CD14-positive monocyte (primary cell): Measurements from ENCODE around the gene PPP6R3. TPM values are rescaled to one million over a fixed set of nuclear protein-coding genes. Genes with fewer than 3 reads are reported as not detected.

ENCODE experiments used
- DNase-seq, 3 donors: peaks; one replicate each; pipeline ENCODE4 v3.0.0-alpha.2; 2011 to 2022
- H2AFZ ChIP-seq: 2 replicates; pipeline ENCODE4 v1.6.0; 2012; ENCODE audit warnings: mild to moderate bottlenecking, low read depth, low read length, inconsistent platforms; ENCODE audit not compliant: insufficient read depth, poor library complexity, severe bottlenecking
- H3K27ac ChIP-seq, 2 donors: 1 replicate in 1 of 2; 2 replicates in 1 of 2; pipeline ENCODE4 v1.5.1; 2012 to 2013; ENCODE audit warnings: low read length in 2 of 2, control low read depth in 1 of 2, inconsistent platforms in 1 of 2, low read depth in 1 of 2, mild to moderate bottlenecking in 1 of 2
- H3K27me3 ChIP-seq, 2 donors: one replicate each; pipeline versions ENCODE4 v1.6.0 to v1.6.1; 2011 to 2013; ENCODE audit warnings: low read length in 2 of 2; ENCODE audit not compliant: control insufficient read depth in 2 of 2, insufficient read depth in 2 of 2
- H3K36me3 ChIP-seq, 2 donors: replicated peaks in 1 of 2; 1 replicate in 1 of 2; 2 replicates in 1 of 2; pipeline versions ENCODE4 v1.5.1 to v1.6.1; 2012 to 2013; ENCODE audit warnings: low read length in 2 of 2, control low read depth in 1 of 2, inconsistent platforms in 1 of 2, mild to moderate bottlenecking in 1 of 2; ENCODE audit not compliant: insufficient read depth in 2 of 2, control insufficient read depth in 1 of 2
- H3K4me1 ChIP-seq, 2 donors: 1 replicate in 1 of 2; 2 replicates in 1 of 2; pipeline versions ENCODE4 v1.5.1 to v1.6.1; 2012 to 2013; ENCODE audit warnings: low read length in 2 of 2, control low read depth in 1 of 2, inconsistent platforms in 1 of 2, mild to moderate bottlenecking in 1 of 2, moderate library complexity in 1 of 2; ENCODE audit not compliant: insufficient read depth in 2 of 2, control insufficient read depth in 1 of 2
- H3K4me2 ChIP-seq: replicated peaks from 2 replicates; pipeline ENCODE3; 2012; ENCODE audit warnings: low read length, moderate library complexity, mild to moderate bottlenecking; ENCODE audit not compliant: poor library complexity, severe bottlenecking; ENCODE audit errors: extremely low read depth
- H3K4me3 ChIP-seq, 3 experiments: fragments of 200-600 bp in 1 of 3; sonication (generic) in 1 of 3; replicated peaks in 1 of 3; 1 replicate in 2 of 3; 2 replicates in 1 of 3; pipeline ENCODE4 v1.5.1; 2011 to 2013; ENCODE audit warnings: low read length in 3 of 3, mild to moderate bottlenecking in 3 of 3, control low read depth in 2 of 3, low read depth in 2 of 3, inconsistent platforms in 1 of 3, moderate library complexity in 1 of 3
- H3K79me2 ChIP-seq: 2 replicates; pipeline ENCODE4 v1.6.0; 2012; ENCODE audit warnings: mild to moderate bottlenecking, control low read depth, inconsistent platforms, low read length, moderate library complexity; ENCODE audit not compliant: insufficient read depth
- H3K9ac ChIP-seq: 2 replicates; pipeline ENCODE4 v1.6.0; 2017; ENCODE audit warnings: low read length, mild to moderate bottlenecking; ENCODE audit not compliant: insufficient read depth, poor library complexity, severe bottlenecking
- H3K9me3 ChIP-seq, 2 donors: replicated peaks in 1 of 2; 1 replicate in 1 of 2; 2 replicates in 1 of 2; pipeline versions ENCODE4 v1.5.1 to v1.6.1; 2012 to 2013; ENCODE audit warnings: low read length in 2 of 2, control low read depth in 1 of 2; ENCODE audit not compliant: control insufficient read depth in 1 of 2, insufficient read depth in 1 of 2
- H4K20me1 ChIP-seq: 2 replicates; pipeline ENCODE4 v1.6.0; 2012; ENCODE audit warnings: mild to moderate bottlenecking, low read length, control low read depth, moderate library complexity; ENCODE audit not compliant: insufficient read depth
- H3K27ac Mint-ChIP-seq, 7 donors: one replicate each; pipeline ENCODE4 v1.8.0; 2020; ENCODE audit warnings: mild to moderate bottlenecking in 7 of 7, mixed read lengths in 7 of 7, moderate library complexity in 6 of 7, inconsistent platforms in 2 of 7
- H3K27me3 Mint-ChIP-seq, 3 donors: one replicate each; pipeline ENCODE4 v1.8.0; 2021 to 2022; ENCODE audit warnings: low read depth in 3 of 3, mild to moderate bottlenecking in 3 of 3, mixed read lengths in 3 of 3, moderate library complexity in 3 of 3, inconsistent platforms in 1 of 3
- H3K36me3 Mint-ChIP-seq, 2 donors: one replicate each; pipeline ENCODE4 v1.8.0; 2020; ENCODE audit warnings: mixed read lengths in 2 of 2, inconsistent platforms in 1 of 2, mild to moderate bottlenecking in 1 of 2
- H3K4me1 Mint-ChIP-seq: one replicate; pipeline ENCODE4 v1.8.0; 2020; ENCODE audit warnings: mild to moderate bottlenecking, mixed read lengths
- H3K4me3 Mint-ChIP-seq, 2 donors: one replicate each; pipeline ENCODE4 v1.8.0; 2020; ENCODE audit warnings: mild to moderate bottlenecking in 2 of 2, mixed read lengths in 2 of 2, moderate library complexity in 1 of 2
- H3K9me3 Mint-ChIP-seq, 7 donors: one replicate each; pipeline ENCODE4 v1.8.0; 2020 to 2022; ENCODE audit warnings: mixed read lengths in 7 of 7, mild to moderate bottlenecking in 6 of 7, moderate library complexity in 6 of 7, inconsistent platforms in 2 of 7
- WGBS: methylation state at CpG from one replicate; pipeline ENCODE4 v1.1.5; 2013; ENCODE audit warnings: missing lambda C conversion rate; ENCODE audit not compliant: insufficient coverage; 5-methylcytosine and 5-hydroxymethylcytosine counted together
- intact Hi-C, 2 donors: fragments of 100-400 bp; cut with micrococcal nuclease; formaldehyde crosslinking; loops; one replicate each; pipeline versions ENCODE4 v1.15.0 to v1.15.1; 2023
- polyA plus RNA-seq, 3 donors: library from polyadenylated mRNA; depleted of rRNA in 1 of 3; unstranded in 2 of 3; stranded (reverse) in 1 of 3; fragments of 300-500 nt in 2 of 3; fragments of >200 nt in 1 of 3; fragmentation: Illumina TruSeq in 2 of 3; gene quantifications; 1 replicate in 2 of 3; 2 replicates in 1 of 3; pipeline ENCODE4 v1.2.3, GENCODE V29; 2012 to 2021
- TF ChIP-seq, protein P1 (sequence below): fragments of 200-600 bp; IDR thresholded peaks from one replicate; pipeline ENCODE4 v1.8.0; 2022; ENCODE audit warnings: antibody characterized with exemption, mild to moderate bottlenecking

Gene PPP6R3
- polyA plus RNA-seq, 3 donors: 22.9 to 39.4 (median 38.1) TPM

DNA sequence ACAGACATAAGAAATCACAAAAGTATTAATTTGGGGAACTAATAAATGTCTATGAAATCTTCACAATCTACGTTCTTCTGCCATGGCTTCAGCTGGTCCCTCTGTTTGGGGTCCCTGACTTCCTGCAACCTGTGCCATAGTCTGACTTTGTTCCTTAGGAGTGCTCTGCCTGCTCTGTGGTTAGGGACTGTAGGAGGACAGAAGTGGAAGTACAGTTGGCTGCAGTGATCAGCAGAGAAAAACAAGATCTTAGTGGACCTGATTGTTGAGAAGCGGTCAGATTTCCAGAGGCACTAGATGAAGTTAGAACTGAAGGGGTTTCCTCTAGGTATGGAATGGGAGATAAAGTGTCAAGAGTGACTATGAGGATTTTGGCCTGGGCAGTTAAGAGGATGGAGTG is 80.6 kb downstream of the PPP6R3 start:
- H3K27ac ChIP-seq: peak overlapping the region in 1 of 2 donors; percentile 42
- H3K9me3 Mint-ChIP-seq: no peaks in the 10 kb centered on the region
- DNase-seq: no peak
- H3K36me3 ChIP-seq: peaks cover 54 to 98% of the 10 kb centered on the region in 2 donors
- H3K4me2 ChIP-seq: no peak overlapping the region
- no peaks in the 10 kb centered on the region for H3K27me3 Mint-ChIP-seq
- no peaks in the 10 kb centered on the region for H3K9me3 ChIP-seq
- no peaks in the 10 kb centered on the region for H3K27me3 ChIP-seq
- H3K36me3 Mint-ChIP-seq: peaks cover 77 to 93% of the 10 kb centered on the region in 2 donors
- H3K4me3 ChIP-seq: no peak overlapping the region
- WGBS: 100% methylated on average over 1 of the region's 2 CpGs
- H2AFZ ChIP-seq: no peak overlapping the region
- peak overlapping the region in 2 of 7 donors; percentile 75 to 77 for H3K27ac Mint-ChIP-seq
- intact Hi-C loops: no loop called here
- no peak overlapping the region for H3K9ac ChIP-seq
- H3K4me3 Mint-ChIP-seq: no peak overlapping the region
- peaks cover 3 to 6% of the 10 kb centered on the region in 2 donors for H3K4me1 ChIP-seq
- TF ChIP-seq, protein P1, sequence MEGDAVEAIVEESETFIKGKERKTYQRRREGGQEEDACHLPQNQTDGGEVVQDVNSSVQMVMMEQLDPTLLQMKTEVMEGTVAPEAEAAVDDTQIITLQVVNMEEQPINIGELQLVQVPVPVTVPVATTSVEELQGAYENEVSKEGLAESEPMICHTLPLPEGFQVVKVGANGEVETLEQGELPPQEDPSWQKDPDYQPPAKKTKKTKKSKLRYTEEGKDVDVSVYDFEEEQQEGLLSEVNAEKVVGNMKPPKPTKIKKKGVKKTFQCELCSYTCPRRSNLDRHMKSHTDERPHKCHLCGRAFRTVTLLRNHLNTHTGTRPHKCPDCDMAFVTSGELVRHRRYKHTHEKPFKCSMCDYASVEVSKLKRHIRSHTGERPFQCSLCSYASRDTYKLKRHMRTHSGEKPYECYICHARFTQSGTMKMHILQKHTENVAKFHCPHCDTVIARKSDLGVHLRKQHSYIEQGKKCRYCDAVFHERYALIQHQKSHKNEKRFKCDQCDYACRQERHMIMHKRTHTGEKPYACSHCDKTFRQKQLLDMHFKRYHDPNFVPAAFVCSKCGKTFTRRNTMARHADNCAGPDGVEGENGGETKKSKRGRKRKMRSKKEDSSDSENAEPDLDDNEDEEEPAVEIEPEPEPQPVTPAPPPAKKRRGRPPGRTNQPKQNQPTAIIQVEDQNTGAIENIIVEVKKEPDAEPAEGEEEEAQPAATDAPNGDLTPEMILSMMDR: no peak
- peaks cover 83% of the 10 kb centered on the region for H3K79me2 ChIP-seq
- H4K20me1 ChIP-seq: peaks cover 95% of the 10 kb centered on the region
- H3K4me1 Mint-ChIP-seq: peaks cover 17% of the 10 kb centered on the region

DNA sequence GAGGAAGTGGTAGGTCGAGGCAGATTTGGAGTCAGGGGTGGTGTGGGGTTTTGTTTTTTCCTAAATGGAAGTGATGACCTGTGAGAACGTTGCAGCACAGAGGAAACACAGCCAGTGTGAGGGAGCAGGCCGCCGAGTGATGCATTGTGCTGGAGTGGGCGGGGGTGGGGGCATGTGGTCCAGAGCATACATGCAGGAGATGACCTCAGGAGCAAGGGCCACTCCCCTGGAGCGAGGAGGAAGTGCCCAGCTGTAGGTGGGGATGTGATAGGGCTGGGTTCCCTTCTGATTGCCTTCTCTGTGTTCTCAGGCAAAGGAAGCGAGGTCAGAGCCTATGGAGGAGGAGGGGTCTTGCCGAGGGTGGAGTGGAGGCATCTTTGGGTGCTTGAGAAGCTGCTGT is 81.4 kb downstream of the PPP6R3 start:
- H3K4me1 Mint-ChIP-seq: peaks cover 25% of the 10 kb centered on the region
- Histone ChIP-seq H4K20me1 (peaks cover 95% of the 10 kb centered on the region), H3K9ac (no peak overlapping the region), H2AFZ (no peak overlapping the region), H3K9me3 (no peaks in the 10 kb centered on the region), H3K27me3 (no peaks in the 10 kb centered on the region), H3K4me3 (no peak overlapping the region), H3K4me1 (peaks cover 11 to 14% of the 10 kb centered on the region in 2 donors), H3K36me3 (peaks cover 56 to 98% of the 10 kb centered on the region in 2 donors), H3K4me2 (no peak overlapping the region), H3K27ac (peak overlapping the region in 1 of 2 donors; percentile 42), H3K79me2 (peaks cover 83% of the 10 kb centered on the region)
- intact Hi-C loops: no loop called here
- H3K36me3 Mint-ChIP-seq: peaks cover 76 to 93% of the 10 kb centered on the region in 2 donors
- TF ChIP-seq, protein P1: no peak
- no peaks in the 10 kb centered on the region for H3K27me3 Mint-ChIP-seq
- peak in 1 of 3 donors; percentile 9 for DNase-seq
- WGBS: 92% methylated on average over 3 of the region's 8 CpGs
- peak overlapping the region in 6 of 7 donors; percentile 28 to 77 (median 73) for H3K27ac Mint-ChIP-seq
- H3K4me3 Mint-ChIP-seq: no peak overlapping the region
- no peaks in the 10 kb centered on the region for H3K9me3 Mint-ChIP-seq
